HG03378 (cell line): ENCODE measurements around the gene TEX13B.

Experiments
- ATAC-seq: cut with Tn5 transposase; IDR thresholded peaks from one replicate; pipeline ENCODE4 v1.9.1; 2021; ENCODE audit warnings: mild to moderate bottlenecking, moderate library complexity; ENCODE audit not compliant: unreplicated experiment

The TEX13B gene

GRCh38 chrX:107940095-107940494 lies 42.1 kb downstream of the TEX13B start:
- ATAC-seq: no peak

GRCh38 chrX:107936434-107936730 lies 45.8 kb downstream of the TEX13B start:
- ATAC-seq: no peak

GRCh38 chrX:107935664-107936433 lies 46.3 kb downstream of the TEX13B start:
- no peak for ATAC-seq

DNA sequence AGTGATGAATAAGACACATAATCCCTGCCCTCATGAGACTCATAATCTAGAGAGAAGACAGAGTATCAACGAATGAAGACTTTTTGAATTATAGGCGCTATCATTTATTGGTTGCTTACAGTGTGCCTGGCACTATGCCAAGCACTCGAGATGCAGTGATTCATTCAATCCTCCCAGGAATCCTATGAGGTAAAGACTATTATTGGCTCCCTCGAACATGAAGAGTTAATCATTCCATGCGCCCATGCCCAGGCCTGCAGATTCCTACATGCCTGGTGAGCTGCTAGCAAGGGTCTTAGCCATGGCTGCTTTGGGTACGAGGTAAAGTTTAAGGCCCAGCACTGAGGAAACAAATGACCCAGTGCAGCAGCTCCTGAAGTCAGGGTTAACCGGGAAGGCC lies 47.0 kb downstream of the TEX13B start:
- no peak for ATAC-seq

DNA sequence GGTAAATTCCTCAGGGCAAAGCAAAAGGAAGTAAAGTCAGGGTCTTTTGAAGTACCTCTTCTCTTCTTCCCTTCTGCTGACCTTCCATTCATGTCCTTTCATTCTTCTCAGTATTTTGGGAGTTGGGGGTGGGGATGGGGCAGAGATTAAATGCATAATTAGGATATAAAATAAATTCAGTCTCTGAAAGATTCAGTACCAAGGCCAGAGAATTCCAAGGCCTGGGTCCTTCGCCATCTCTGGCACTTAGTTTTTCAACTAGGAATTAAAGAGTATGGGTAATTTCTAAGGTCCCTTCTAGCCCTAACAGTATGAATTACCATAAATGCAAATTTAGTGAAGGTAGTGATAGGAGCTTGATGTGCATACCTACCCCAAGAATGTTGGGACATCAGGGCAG lies 47.9 kb downstream of the TEX13B start:
- no peak for ATAC-seq
